HCT116 (cell line): ENCODE data around the gene SFXN1. TPM values are rescaled to one million over a fixed set of nuclear protein-coding genes. Genes with fewer than 3 reads are reported as not detected.

Experiments
- ATAC-seq: fragments of 200-7000 bp; cut with Tn5 transposase; 2 replicates; pipeline ENCODE4 v1.9.1; 2020; ENCODE audit warnings: mild to moderate bottlenecking, moderate library complexity
- BruUV-seq: library from RNA; stranded (reverse); fragments of 400-500 nt; replicated peaks from 2 replicates; lab custom pipeline; 2021; lab: Mats Ljungman, UMichigan
- CTCF ChIA-PET: fragments of 300-600 bp; sonication (Branson Sonifier 250); formaldehyde crosslinking; loops from one replicate; lab custom pipeline; 2021; ENCODE audit warnings: antibody characterized with exemption; lab: Charles Lee
- POLR2A ChIA-PET: fragments of 300-600, 350-600 bp; sonication (Branson Sonifier 250); formaldehyde crosslinking; loops from one replicate; lab custom pipeline; 2021; ENCODE audit warnings: antibody characterized with exemption; lab: Charles Lee
- RAD21 ChIA-PET, 2 experiments: fragments of 300-600 bp; sonication (Branson Sonifier 250); formaldehyde crosslinking; loops; one replicate each; lab custom pipeline; 2023; ENCODE audit warnings: low total read pairs in 2 of 2; ENCODE audit not compliant: uncharacterized antibody in 2 of 2, unreplicated experiment in 2 of 2, low non-redundant PET in 1 of 2; lab: Charles Lee
- DNase-seq: peaks from one replicate; pipeline ENCODE4 v3.0.0-alpha.2; 2010; ENCODE audit warnings: low read depth, low spot score
- H2AFZ ChIP-seq: fragments of 200-600 bp; shearing (Covaris generic), sonication (generic); 2 replicates; pipeline ENCODE4 v1.6.1; 2017; ENCODE audit warnings: low read depth, mixed run types, mixed read lengths, antibody characterized with exemption, low read length; ENCODE audit not compliant: poor library complexity, severe bottlenecking
- H3K27ac ChIP-seq: 2 replicates; pipeline ENCODE4 v1.5.1; 2012; ENCODE audit warnings: low read depth, low read length
- H3K27me3 ChIP-seq: fragments of 200-600 bp; sonication (generic); 2 replicates; pipeline ENCODE4 v1.6.1; 2016; ENCODE audit warnings: mixed run types, low read length, mixed read lengths; ENCODE audit not compliant: insufficient read depth
- H3K36me3 ChIP-seq, 2 experiments: fragments of 200-500 bp in 1 of 2; fragments of 200-600 bp in 1 of 2; sonication (Bioruptor generic) in 1 of 2; sonication (generic) in 1 of 2; 2 replicates each; pipeline versions ENCODE4 v1.5.1 to v1.6.1; 2014 to 2016; ENCODE audit warnings: low read length in 2 of 2, inconsistent platforms in 1 of 2, mixed read lengths in 1 of 2, mixed run types in 1 of 2; ENCODE audit not compliant: insufficient read depth in 2 of 2, control insufficient read depth in 1 of 2
- H3K4me1 ChIP-seq, 2 experiments: fragments of 200-600 bp in 1 of 2; sonication (generic) in 1 of 2; 2 replicates each; pipeline versions ENCODE4 v1.5.1 to v1.6.1; 2012 to 2017; ENCODE audit warnings: low read length in 2 of 2, inconsistent platforms in 1 of 2, mild to moderate bottlenecking in 1 of 2, mixed read lengths in 1 of 2, mixed run types in 1 of 2, moderate library complexity in 1 of 2; ENCODE audit not compliant: insufficient read depth in 2 of 2, control insufficient read depth in 1 of 2
- H3K4me2 ChIP-seq: fragments of 200-600 bp; sonication (generic); 2 replicates; pipeline ENCODE4 v1.6.1; 2017; ENCODE audit warnings: mixed run types, low read length, mixed read lengths
- H3K4me3 ChIP-seq, 2 experiments: fragments of 200-600 bp in 1 of 2; sonication (generic) in 1 of 2; replicated peaks in 1 of 2; 2 replicates each; pipeline ENCODE4 v1.5.1; 2011 to 2016; ENCODE audit warnings: low read length in 2 of 2, control low read depth in 1 of 2, low read depth in 1 of 2, mild to moderate bottlenecking in 1 of 2, mixed read lengths in 1 of 2, mixed run types in 1 of 2
- H3K79me2 ChIP-seq: fragments of 200-600 bp; sonication (generic); 2 replicates; pipeline ENCODE4 v1.6.1; 2017; ENCODE audit warnings: mild to moderate bottlenecking, mixed run types, low read length, moderate library complexity, mixed read lengths; ENCODE audit not compliant: insufficient read depth
- H3K9ac ChIP-seq: fragments of 200-600 bp; sonication (generic); 2 replicates; pipeline ENCODE4 v1.6.1; 2016; ENCODE audit warnings: low read length, mixed read lengths
- H3K9me2 ChIP-seq: fragments of 200-600 bp; sonication (generic), shearing (Covaris generic); 2 replicates; pipeline ENCODE4 v1.6.1; 2017; ENCODE audit warnings: mixed run types, mild to moderate bottlenecking, moderate library complexity; ENCODE audit not compliant: insufficient read depth
- H3K9me3 ChIP-seq, 2 experiments: fragments of 200-500 bp in 1 of 2; fragments of 200-600 bp in 1 of 2; sonication (Bioruptor generic) in 1 of 2; sonication (generic) in 1 of 2; 2 replicates each; pipeline ENCODE4 v1.6.1; 2014 to 2017; ENCODE audit warnings: low read length in 2 of 2, mixed read lengths in 2 of 2, inconsistent platforms in 1 of 2, low read depth in 1 of 2, mild to moderate bottlenecking in 1 of 2, mixed run types in 1 of 2, moderate library complexity in 1 of 2; ENCODE audit not compliant: control insufficient read depth in 1 of 2, insufficient read depth in 1 of 2
- H4K20me1 ChIP-seq: fragments of 200-600 bp; sonication (generic), shearing (Covaris generic); 2 replicates; pipeline ENCODE4 v1.6.1; 2017; ENCODE audit warnings: mixed run types, mild to moderate bottlenecking, moderate library complexity; ENCODE audit not compliant: insufficient read depth
- CBX3 ChIP-seq: IDR thresholded peaks from 2 replicates; pipeline ENCODE4 v1.6.1; 2012; ENCODE audit warnings: low read depth
- CEBPB ChIP-seq: IDR thresholded peaks from 2 replicates; pipeline ENCODE4 v1.6.1; 2012; ENCODE audit warnings: low read depth
- CTCF ChIP-seq, 3 experiments: fragments of 200-600 bp in 1 of 3; sonication (generic) in 1 of 3; IDR thresholded peaks in 2 of 3; conservative IDR thresholded peaks in 1 of 3; 2 replicates each; pipeline ENCODE4 v1.5.1; 2012 to 2017; ENCODE audit warnings: low read depth in 2 of 3, low read length in 2 of 3, antibody characterized with exemption in 1 of 3, borderline replicate concordance in 1 of 3, control low read depth in 1 of 3, mild to moderate bottlenecking in 1 of 3, mixed read lengths in 1 of 3, mixed run types in 1 of 3, moderate library complexity in 1 of 3; ENCODE audit not compliant: insufficient read depth in 1 of 3
- ELF1 ChIP-seq: IDR thresholded peaks from 2 replicates; pipeline ENCODE4 v1.6.1; 2012; ENCODE audit warnings: low read depth, borderline replicate concordance
- EZH2phosphoT487 ChIP-seq: fragments of 200-600 bp; IDR thresholded peaks from 2 replicates; pipeline ENCODE4 v1.6.1; 2018; ENCODE audit warnings: antibody characterized with exemption, borderline replicate concordance
- FOSL1 ChIP-seq: IDR thresholded peaks from 2 replicates; pipeline ENCODE4 v1.6.1; 2012; ENCODE audit warnings: low read depth
- MAX ChIP-seq: IDR thresholded peaks from 2 replicates; pipeline ENCODE4 v1.6.1; 2012
- POLR2A ChIP-seq: IDR thresholded peaks from 2 replicates; pipeline ENCODE4 v1.7.0; 2011; ENCODE audit warnings: borderline replicate concordance; ENCODE audit not compliant: insufficient read depth, insufficient read length; ENCODE audit errors: extremely low read depth
- POLR2AphosphoS5 ChIP-seq: IDR thresholded peaks from 2 replicates; pipeline ENCODE4 v1.6.1; 2011; ENCODE audit warnings: mild to moderate bottlenecking, low read depth, low read length, moderate library complexity
- RAD21 ChIP-seq: IDR thresholded peaks from 2 replicates; pipeline ENCODE4 v1.6.1; 2012; ENCODE audit warnings: low read depth, mild to moderate bottlenecking
- REST ChIP-seq: IDR thresholded peaks from 2 replicates; pipeline ENCODE4 v1.6.1; 2012; ENCODE audit warnings: low read depth
- SP1 ChIP-seq: IDR thresholded peaks from 2 replicates; pipeline ENCODE4 v1.6.1; 2012; ENCODE audit warnings: low read depth
- SRF ChIP-seq: IDR thresholded peaks from 2 replicates; pipeline ENCODE4 v1.6.1; 2012; ENCODE audit warnings: low read depth
- TCF7L2 ChIP-seq: IDR thresholded peaks from 2 replicates; pipeline ENCODE4 v1.7.0; 2011; ENCODE audit warnings: borderline replicate concordance, inconsistent platforms; ENCODE audit not compliant: insufficient read depth, insufficient read length; ENCODE audit errors: extremely low read depth
- YY1 ChIP-seq: IDR thresholded peaks from 2 replicates; pipeline ENCODE4 v1.6.1; 2011; ENCODE audit warnings: low read length, low read depth, moderate library complexity, mild to moderate bottlenecking; ENCODE audit not compliant: insufficient replicate concordance; ENCODE audit errors: extremely low read depth
- ZFX ChIP-seq: fragments of 450-650 bp; IDR thresholded peaks from 2 replicates; pipeline ENCODE4 v1.6.1; 2017
- intact Hi-C: fragments of 100-400 bp; cut with micrococcal nuclease; formaldehyde crosslinking; loops from 2 replicates; pipeline ENCODE4 v1.10.0; 2022
- total RNA-seq: library from RNA; stranded (reverse); gene quantifications from one replicate; pipeline ENCODE4 v1.2.1, GENCODE V29; 2021; ENCODE audit not compliant: unreplicated experiment
- TF ChIP-seq, protein P1 (sequence below): IDR thresholded peaks from 2 replicates; pipeline ENCODE4 v1.6.1; 2011; ENCODE audit warnings: mild to moderate bottlenecking, low read length, moderate library complexity; ENCODE audit not compliant: insufficient replicate concordance; ENCODE audit errors: extremely low read depth

SFXN1 gene
- total RNA-seq, 1 experiment from 2014 or later, result 145 TPM

GRCh38 chr5:175541264-175541663 lies 62.9 kb downstream of the SFXN1 start:
- Histone ChIP-seq H3K9me2 (no peaks in the 10 kb centered on the region), H3K9ac (no peak overlapping the region), H3K4me2 (no peak overlapping the region), H3K9me3 (no peaks in the 10 kb centered on the region), H2AFZ (no peak overlapping the region), H3K79me2 (no peaks in the 10 kb centered on the region), H3K27me3 (0 out of 2 replicates have a peak, but pooled peaks cover 3% of the 10 kb centered on the region), H3K27ac (no peak overlapping the region), H3K4me1 (no peaks in the 10 kb centered on the region), H4K20me1 (no peaks in the 10 kb centered on the region), H3K36me3 (no peaks in the 10 kb centered on the region), H3K4me3 (no peak overlapping the region)
- ChIA-PET CTCF (no interaction called here), RAD21 (no interaction called here), POLR2A (no interaction called here)
- no peak for ATAC-seq
- intact Hi-C loops, result no loop called here
- no peak for DNase-seq
- BruUV-seq, result no TSS peak
- no peak for TF ChIP-seq SRF
- no peak for TF ChIP-seq CBX3
- no peak for TF ChIP-seq SP1
- no peak for TF ChIP-seq RAD21
- TF ChIP-seq CEBPB, result no peak
- TF ChIP-seq MAX, result no peak
- no peak for TF ChIP-seq CTCF (IDR thresholded peaks at IDR 0.05 in 2 of 3, conservative IDR thresholded peaks at IDR 0.05 in 1 of 3; ENCODE audit: borderline replicate concordance in 1 of 3, insufficient read depth in 1 of 3, low read depth in 2 of 3, low read length in 2 of 3)
- TF ChIP-seq REST, result no peak
- TF ChIP-seq EZH2phosphoT487, result no peak
- TF ChIP-seq POLR2AphosphoS5, result no peak
- TF ChIP-seq YY1, result no peak
- no peak for TF ChIP-seq TCF7L2
- TF ChIP-seq POLR2A, result no peak
- TF ChIP-seq, protein P1, sequence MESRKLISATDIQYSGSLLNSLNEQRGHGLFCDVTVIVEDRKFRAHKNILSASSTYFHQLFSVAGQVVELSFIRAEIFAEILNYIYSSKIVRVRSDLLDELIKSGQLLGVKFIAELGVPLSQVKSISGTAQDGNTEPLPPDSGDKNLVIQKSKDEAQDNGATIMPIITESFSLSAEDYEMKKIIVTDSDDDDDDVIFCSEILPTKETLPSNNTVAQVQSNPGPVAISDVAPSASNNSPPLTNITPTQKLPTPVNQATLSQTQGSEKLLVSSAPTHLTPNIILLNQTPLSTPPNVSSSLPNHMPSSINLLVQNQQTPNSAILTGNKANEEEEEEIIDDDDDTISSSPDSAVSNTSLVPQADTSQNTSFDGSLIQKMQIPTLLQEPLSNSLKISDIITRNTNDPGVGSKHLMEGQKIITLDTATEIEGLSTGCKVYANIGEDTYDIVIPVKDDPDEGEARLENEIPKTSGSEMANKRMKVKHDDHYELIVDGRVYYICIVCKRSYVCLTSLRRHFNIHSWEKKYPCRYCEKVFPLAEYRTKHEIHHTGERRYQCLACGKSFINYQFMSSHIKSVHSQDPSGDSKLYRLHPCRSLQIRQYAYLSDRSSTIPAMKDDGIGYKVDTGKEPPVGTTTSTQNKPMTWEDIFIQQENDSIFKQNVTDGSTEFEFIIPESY, result no peak
- TF ChIP-seq FOSL1, result no peak
- TF ChIP-seq ELF1, result no peak
- TF ChIP-seq ZFX, result no peak
